ENCODE measurements around the gene COL5A1.
"Not testable (repeated sequence)": the region's sequence is repeated elsewhere in the genome, so short reads cannot be mapped to it uniquely, and the experiment has no call there.

COL5A1 gene

DNA sequence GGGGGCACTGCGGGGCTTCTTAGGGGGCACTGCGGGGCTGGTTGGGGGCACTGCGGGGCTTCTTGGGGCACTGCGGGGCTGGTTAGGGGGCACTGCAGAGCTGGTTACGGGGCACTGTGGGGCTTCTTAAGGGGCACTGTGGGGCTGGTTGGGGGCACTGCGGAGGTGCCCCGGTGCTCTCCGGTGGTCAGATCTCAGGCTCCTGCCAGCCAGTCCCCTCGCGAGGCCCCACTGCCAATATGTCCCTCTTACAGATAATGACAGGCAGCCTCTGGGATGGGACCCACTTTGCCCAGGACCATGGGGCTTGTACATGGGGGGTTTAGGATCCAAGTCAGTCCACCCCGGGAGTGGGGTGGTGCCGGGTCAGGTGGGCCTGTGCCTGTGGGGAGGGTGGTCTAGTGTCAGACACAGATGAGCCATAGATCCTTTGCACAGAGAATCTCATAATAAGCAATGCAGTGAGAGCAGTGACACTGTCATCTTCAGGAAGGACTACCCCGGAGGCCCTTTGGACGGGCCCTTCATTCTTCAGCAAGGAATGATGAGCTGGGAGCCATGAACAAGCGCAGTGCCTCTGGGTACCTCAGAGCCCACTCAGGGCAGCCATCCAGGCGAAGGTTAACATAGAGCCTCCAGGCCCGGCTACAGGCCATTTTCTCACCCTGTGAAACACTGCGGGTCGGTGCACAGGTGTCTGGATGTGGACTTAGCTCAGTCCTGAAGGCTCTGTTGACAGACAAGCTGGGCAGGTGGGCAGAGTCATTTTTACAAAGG is 38.2 kb downstream of the COL5A1 start:
- no peak for DNase-seq

DNA sequence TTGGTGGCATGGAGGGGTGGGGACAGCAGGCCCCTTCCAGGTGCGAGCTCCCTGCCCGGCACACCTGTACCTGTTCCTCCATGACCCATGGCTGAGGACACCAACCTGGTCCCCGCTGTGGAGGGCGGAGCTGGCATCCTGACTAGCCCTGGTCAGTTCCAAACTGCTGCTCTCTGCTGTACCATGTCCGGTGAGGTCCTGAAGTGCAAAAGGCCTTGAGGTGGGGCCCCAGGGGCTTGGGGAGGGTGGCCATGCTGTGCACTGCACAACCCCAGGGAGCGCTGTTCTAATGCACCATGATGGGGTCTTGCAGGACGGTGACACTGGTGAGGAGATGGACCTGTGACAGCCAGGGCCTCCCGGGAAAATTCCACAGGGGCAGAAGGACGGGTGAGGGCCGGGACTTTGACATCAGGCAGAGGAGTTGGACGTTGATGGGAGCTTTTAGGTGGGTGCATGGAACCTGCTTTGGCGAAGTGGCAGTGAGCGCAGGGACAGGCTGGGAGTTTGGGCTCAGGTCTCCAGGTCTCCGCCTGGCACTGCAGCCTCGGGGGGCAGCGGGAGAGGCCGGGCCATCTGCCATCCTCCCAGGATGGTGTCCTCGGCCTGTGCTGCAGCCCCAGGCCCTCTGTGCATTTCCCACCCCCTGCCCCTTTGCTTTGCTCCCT is 38.9 kb downstream of the COL5A1 start:
- DNase-seq: no peak

DNA sequence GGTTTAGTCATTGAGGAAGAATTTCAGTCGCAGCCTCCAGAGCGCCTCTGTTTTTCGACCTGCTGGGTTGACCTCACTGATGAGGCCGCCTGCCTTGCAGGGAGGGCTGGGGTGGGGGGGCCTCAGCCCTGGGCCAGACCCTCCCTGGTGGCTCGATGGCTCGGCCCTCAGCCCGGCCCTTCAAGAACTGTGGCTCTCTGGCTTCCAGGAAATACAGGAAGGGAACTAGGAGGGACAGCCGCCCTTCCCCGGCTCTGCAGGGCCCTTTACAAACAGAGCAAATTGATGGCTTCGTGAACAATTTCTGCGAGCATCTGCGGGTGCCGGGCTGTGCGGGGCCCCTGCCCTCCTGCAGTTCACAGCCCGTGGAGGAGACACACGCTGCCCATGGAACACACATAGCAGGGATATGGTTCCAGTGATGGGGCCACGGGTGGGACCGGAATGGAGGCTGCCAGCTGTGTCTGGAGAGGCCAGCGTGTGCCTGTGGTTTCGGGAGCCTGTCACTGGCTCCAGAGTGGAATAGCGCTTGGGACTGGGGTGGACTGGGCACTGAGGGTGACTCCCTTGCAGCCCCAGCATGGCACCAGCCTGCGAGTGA is 39.6 kb downstream of the COL5A1 start:
- no peak for DNase-seq

DNA sequence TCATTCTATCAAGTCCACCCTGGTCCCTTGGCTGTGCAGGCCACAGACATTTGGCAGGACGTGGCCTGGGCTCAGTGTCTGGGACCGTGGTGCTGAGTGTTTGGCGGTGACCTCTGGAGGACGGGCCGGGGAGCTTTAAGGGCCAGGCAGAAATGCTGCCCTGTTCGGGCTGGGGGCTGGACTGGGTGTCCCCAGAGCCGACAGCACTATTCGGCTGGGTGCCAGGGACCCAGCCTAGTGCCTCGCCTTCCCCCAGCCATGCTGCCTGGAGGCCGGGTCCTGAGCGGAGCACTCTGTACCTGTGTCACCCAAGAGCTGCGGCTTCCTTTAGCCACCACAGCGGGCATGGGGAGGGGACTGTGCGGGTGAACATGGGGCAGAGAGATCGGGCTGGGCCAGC is 40.4 kb downstream of the COL5A1 start:
- DNase-seq: no peak

DNA sequence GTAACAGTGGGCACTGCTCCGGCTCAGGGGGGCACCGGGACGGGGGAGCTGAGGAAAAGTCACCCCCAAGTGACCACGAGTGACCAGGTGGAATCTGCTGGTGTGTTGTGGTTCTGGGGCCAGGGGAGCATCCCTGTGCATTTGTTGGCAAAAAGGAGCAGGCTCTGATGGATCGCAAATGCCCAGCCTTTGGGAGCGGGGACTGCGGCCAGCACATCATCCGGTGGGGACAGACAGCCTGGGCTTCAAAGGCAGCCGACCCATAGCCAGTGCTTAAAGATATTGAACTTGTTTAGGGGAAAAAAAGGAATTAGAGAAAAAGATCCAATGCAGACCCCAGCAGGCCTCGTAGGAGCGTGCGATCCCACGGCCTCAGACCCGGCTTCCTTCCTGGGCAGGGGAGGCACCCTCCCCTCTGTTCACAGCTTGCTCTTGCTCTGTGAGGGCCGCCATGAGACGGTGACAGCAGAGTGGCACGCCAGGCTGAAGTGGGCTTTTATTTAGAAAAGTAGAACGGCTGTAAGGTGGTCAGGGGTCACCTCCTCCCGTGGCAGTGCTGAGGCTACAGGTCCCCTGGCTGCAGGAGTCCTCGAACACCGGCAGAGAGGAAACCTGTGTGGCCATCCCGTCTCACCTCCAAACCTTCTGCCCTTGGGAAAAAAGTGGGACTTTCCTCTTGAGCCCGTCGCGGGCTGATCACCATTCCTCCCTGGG is 41.2 kb downstream of the COL5A1 start:
- no peak for DNase-seq

DNA sequence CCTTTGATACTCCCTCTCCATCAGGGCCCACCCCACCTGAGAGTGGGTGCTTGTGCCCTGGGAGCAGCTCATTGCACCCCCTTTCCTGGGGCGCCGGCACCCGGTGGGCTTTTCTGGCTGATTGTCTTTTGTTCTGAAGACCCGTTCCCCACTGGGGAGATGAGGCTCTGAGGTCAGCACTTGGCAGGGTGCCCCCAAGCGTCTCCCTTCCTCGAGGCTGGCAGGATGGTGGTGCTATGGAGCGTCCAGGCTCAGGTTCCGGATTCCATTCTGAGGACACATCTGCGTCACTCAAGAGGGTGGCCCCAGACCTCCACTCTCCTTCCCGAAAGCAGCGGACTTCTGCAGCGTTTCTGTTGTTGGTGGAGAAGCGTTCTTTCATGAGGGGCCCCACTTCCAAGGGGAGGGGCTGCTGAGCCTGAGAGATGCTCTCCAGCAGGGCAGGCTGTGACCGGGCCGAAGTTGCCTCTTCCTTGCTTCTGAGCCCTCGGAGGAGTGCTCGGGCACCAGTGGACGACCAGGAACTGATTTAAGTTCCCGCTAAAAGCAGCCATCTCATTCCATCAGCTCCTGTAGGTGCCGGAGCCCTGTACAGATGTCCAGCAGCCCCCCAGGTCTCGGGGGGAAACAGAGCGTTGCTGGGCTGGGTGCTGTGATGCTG is 42.2 kb downstream of the COL5A1 start:
- no peak for DNase-seq

DNA sequence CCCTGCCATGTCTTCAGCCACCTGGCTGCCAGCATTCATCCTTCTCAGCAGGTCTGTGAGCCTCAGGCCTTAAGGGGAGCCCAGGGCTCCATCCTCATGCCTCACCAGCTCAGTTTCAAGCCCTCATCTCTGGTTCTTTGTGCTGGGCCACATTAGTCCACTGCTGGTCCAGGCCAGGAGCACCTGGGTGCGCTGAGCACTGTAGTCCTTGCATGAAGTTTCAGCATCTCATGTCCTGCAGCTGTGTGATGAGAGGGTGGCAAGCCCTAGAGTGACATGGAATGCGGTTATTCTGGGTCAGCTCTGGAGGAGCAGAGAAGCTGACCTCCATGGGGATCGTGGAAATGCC is 42.7 kb downstream of the COL5A1 start:
- DNase-seq: no peak

DNA sequence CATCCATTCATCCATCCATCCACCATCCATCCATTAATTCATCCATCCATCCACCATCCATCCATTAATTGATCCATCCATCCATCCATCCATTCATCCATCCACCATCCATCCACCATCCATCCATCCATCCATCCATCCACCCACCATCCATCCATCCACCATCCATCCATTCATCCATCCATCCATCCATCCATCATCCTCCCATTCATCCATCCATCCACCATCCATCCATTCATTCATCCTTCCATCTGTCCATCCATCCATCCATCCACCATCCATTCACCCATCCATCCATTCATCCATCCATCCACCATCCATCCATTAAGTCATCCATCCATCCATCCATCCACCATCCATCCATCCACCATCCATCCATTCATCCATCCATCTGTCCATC is 43.3 kb downstream of the COL5A1 start:
- not testable (repeated sequence) for DNase-seq

DNA sequence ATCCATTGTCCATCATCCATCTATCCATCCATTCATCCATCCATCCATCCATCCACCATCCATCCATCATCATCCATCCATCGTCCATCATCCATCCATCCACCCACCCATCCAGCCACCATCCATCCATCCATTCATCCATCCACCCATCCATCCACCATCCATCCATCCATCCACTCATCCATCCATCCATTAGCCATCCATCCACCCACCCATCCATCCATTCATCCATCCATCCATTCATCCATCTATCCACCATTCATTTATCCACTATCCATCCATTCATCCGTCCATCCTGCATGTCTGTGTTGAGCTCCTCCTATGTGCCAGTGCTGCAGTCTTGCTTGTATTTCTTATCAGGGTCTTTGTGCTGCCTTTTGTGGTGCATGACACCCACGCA is 44.2 kb downstream of the COL5A1 start:
- DNase-seq: no peak

DNA sequence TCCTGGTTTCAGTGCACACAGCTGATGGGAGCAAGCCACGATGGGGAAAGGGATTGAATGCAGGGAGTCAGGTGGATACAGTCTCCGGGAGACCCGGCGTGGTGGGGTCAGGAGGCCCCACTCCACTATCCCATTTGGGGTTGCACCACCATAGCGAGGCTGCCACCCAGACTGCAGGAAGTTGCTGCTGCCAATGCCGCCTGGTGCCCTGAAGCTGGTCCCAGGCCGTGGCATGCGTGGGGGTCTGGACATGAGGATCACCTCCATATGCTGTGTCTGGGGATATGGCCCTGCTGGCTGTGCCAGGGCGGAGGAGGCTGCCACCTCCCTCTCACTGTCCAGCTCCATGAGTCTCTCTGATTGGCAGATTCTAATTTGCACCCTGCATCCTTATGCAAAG is 45.3 kb downstream of the COL5A1 start:
- DNase-seq: no peak

DNA sequence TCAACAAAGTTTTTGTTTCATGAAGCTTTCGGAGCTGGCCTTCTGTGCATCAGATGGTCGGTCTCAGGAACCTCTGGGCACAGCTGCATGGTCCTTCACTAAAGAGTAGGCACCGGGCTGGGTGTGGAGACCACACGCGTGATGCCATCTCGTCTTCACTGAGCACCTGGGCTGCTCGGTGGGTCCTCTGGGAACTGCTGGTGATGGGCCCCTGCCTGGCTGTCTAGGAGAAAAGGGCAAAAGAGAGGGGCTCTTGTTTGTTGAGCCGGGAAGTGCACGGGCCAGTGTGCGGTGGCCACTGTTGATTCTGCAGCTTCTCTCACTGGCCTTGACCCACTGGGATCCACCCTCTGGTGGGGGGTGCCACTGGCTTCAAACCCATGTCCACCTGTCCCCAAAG is 46.0 kb downstream of the COL5A1 start:
- no peak for DNase-seq

DNA sequence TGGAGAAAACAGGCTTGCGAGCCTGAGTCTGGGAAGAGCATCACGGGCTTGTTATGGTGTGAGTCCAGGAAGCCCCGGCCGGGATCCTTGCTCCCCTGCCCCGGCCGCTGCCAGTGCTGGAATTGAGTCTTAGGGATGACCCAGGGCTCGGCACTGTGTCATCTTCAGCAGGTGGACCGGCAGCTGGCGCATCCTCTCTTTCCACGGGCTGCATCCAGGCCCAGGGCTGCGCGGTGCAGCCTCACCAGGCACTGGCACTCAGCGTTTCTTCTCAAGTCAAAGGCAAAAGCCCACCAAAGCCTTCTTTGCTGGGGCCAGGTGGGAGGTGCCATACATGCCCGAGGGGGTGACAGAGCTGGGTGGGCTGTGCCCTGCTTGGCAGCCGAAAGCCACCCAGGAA is 46.6 kb downstream of the COL5A1 start:
- no peak for DNase-seq

DNA sequence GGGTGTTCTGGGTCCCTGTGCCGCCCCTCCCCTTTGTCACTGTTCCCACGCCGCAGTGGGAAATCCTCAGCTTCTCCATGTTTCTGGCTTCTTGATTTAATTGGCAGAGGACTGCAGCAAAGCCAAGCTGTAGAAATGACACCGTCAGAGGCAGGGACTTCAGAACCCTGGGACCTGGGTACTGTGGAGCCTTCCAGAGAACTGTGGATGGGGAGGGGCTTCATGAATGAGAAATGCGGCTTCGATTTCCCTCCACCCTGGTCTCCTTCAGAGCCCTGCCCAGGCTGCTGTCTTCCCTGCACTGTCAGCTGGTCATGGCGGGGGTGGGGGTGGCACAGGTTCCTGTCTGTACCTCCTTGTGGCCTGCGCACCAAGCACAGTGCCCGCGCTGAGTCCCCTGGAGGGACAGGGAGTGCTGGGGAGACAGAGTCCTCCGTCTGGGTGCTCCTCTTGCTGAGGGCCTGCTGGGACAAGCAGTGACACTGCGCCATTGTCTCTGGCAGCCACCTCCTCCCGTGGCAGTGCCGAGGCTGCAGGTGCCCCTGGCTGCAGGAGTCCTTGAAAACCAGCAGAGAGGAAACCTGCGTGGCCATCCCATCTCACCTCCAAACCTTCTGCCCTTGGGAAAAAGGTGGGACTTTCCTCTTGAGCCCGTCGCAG is 47.2 kb downstream of the COL5A1 start:
- DNase-seq: no peak

DNA sequence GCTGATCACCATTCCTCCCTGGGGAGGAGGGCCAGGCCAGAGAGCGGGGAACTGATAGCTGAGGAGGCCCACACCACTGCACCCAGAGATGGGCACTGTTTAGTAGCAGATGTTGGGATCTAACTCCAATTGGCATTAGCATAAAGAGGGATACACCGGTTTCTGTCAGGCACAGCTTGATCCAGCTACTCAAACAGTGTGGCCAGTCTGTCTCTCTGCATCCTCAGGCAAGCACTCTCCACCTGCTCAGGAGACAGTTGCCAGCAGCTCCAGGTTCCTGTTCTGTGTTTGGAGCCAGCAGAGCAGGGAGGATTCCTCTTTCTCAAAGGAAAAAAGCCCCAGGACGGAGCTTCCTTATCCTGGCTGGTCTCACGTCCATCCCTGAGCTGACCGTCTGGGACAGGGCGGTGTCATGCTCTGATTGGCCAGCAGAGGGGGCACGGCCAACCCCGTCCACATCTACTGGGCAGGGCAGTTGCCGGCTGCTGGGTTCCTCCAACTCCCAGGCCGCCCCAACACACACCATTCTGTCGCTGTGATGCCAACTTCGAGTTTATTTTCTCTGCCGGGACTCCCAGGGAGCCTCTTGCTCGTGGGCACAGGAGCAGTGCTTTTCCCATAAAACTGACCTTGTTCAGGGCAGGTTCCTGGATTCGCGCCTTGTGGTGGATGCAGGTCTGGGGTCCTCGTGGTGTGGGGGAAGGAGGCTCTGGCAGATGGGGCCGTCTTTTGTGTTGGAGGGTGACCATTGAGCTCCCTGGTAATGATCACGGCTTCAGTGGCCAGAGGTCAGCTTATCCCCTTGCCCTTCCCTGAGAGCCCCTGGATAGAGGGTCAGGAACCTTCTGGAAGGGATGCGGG is 47.9 kb downstream of the COL5A1 start:
- DNase-seq: no peak

DNA sequence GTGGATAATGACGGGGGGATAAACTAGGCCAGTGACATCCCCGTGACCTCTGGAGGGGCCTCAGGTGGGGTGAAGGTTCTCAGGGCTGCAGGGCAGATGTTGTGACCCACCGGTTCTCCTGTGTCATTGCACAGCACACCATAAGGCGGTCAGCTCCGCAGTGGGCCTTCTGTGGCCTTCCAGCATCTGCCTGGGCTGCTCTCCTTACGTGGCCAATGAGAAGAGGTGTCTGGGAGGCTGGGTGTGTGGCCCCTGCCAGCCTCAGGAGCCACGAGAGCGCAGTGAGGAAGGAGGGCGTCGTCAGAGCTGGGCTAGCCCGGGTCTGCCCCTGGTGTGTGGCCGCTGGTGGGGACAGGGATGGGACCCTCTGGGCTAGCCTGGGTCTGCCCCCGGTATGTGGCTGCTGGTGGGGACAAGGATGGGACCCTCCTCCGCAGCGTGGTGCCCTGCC is 48.7 kb downstream of the COL5A1 start:
- no peak for DNase-seq

DNA sequence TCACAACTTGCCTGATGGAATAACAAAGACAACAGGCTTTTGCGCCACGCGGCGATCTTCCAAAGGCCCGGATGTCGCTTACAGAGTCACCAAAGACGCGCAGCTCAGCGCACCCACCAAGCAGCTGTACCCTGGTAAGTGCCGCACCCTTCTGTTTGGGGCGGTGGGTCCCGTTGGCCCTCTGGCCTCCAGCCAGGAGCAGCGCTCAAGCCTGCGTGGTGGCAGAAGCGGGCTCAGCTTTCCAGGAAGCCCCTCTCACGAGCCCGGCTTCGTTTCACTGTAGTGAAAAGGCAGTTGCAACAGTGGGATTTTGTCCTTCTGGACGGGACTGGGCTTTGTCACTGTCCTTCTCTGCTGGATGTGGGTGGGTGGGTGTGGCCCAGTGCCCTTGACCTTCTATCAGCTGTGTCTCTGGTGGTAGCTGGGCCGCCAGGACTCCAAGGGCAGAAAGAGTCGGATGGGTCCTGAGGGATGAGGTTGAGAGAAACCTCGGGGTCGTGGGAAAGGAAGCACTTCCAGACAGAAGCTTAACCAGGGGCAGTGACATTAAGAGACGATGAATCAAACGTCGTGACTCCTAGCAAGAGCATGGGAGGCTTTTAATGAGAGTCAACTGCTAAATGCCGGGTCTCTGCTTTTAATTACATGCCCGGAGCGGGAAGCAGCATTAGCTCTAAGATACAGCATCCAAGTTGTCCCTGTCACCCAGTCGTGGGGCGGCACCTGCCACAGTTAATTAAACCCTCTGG is 49.5 kb downstream of the COL5A1 start:
- no peak for DNase-seq

DNA sequence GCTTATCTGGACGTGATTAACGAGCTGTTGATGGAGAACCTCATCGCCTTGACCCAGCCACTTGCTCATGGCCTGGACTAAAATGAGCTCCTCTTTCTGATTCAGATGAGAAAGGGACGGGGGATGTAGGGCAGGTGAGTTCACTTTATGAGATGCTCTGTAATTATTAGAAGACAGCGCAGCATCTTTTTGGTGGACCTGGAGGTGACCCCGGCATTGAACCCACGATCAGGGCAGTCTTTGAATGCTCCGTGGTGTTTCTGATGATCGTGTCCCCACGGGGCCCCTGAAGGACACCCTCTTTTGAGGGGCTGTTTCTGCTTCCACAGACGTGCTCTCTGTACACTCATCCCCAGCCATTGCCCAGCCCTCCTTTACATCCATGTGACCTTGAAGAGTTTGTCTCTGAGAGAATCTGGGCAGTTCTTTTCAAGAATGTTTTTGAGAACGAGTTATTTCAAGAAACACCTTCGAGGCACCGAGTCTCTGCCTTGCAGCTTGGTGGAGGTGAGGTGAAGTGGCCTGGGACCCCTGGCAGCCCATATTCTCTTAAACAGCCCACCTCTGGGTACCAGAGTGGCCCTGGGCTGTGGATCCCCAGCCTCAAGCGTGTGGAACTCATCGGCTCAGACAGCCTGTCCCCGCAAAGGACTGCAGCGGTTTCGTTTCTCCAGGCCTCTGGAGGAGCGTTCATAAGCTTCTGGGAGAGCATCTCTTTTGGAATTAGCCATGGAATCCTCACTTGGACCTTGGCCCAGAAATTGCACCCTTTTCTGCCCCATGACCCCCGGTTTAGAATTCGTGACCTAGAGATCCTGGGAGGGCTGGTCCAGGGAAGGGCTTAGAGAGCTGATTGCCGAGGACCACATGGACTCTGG is 50.3 kb downstream of the COL5A1 start:
- DNase-seq: no peak

DNA sequence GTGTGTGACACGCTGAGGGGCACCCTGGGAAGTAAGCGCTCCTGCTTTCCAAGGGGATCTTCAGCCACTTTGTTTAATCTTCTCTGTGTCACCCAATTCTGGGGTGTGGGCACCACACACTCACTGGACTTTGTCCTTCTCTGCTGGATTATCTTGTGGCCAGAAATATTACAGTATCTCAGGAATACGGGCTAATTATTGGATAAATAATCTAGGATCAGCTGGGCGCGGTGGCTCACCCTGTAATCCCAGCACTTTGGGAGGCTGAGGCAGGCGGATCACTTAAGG is 50.9 kb downstream of the COL5A1 start:
- DNase-seq: no peak

DNA sequence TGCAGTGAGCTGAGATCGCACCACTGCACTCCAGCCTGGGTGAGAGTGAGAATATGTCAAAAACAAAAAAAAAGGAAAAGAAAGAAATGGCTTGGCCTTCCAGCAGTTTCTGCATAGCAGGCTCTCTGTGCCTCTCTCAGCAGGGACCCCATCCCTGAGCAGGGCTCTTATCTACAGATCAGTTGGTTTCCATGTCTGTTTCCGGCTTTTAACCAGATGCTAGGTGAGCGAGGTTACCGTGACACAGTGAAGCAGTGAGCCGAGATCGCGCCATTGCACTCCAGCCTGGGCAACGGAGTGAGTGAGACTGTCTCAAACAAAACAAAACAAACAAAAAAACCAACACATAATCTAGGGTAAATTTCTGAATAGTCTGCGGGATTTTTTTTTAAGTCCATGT is 51.4 kb downstream of the COL5A1 start:
- no peak for DNase-seq
